Ascending aorta (tissue), 2 donors: Measurements from ENCODE around the gene RGPD4. TPM values are rescaled to one million over a fixed set of nuclear protein-coding genes. Genes with fewer than 3 reads are reported as not detected.
A peak's percentile ranks its signal among the peaks of the same experiment; 100 is the strongest.

Experiments
- DNase-seq, 2 donors: peaks; one replicate each; pipeline ENCODE4 v3.0.0-alpha.2; 2019; ENCODE audit warnings: low spot score in 2 of 2
- H3K27ac ChIP-seq, 2 donors: fragments of 200-600 bp; sonication (generic); one replicate each; pipeline ENCODE4 v1.5.1; 2016 to 2017; ENCODE audit warnings: mild to moderate bottlenecking in 1 of 2
- H3K27me3 ChIP-seq: fragments of 200-600 bp; sonication (generic); one replicate; pipeline ENCODE4 v1.5.1; 2017
- H3K36me3 ChIP-seq, 2 donors: fragments of 200-600 bp; sonication (generic); one replicate each; pipeline ENCODE4 v1.5.1; 2016
- H3K4me1 ChIP-seq, 2 donors: fragments of 200-600 bp; sonication (generic); one replicate each; pipeline ENCODE4 v1.5.1; 2016 to 2017; ENCODE audit warnings: mild to moderate bottlenecking in 1 of 2
- H3K4me3 ChIP-seq, 2 donors: fragments of 200-600 bp; sonication (generic); one replicate each; pipeline ENCODE4 v1.5.1; 2016 to 2017; ENCODE audit warnings: mild to moderate bottlenecking in 1 of 2
- H3K9me3 ChIP-seq, 2 donors: fragments of 200-600 bp; sonication (generic); one replicate each; pipeline ENCODE4 v1.5.1; 2016
- CTCF ChIP-seq, 3 experiments: fragments of 200-600 bp in 2 of 3; fragments of 450-650 bp in 1 of 3; sonication (generic) in 2 of 3; IDR thresholded peaks; one replicate each; pipeline ENCODE4 v1.5.1; 2016 to 2019; ENCODE audit warnings: antibody characterized with exemption in 3 of 3, mild to moderate bottlenecking in 1 of 3, moderate library complexity in 1 of 3
- intact Hi-C: fragments of 100-400 bp; cut with DNase I; formaldehyde crosslinking; loops from one replicate; pipeline ENCODE4 v1.15.1; 2023
- total RNA-seq: library from RNA; depleted of rRNA; stranded (reverse); fragments of >200 nt; gene quantifications from one replicate; pipeline ENCODE4 v1.1.0, GENCODE V29; 2016

Gene RGPD4
- total RNA-seq, 1 donor from 2014 or later, result not detected

GRCh38 chr2:107806901-107807300 is 19.8 kb upstream of the RGPD4 start:
- Histone ChIP-seq H3K36me3 (no peaks in the 10 kb centered on the region), H3K4me1 (peaks cover 0 to 7% of the 10 kb centered on the region in 2 donors), H3K4me3 (no peak overlapping the region), H3K9me3 (no peaks in the 10 kb centered on the region), H3K27me3 (no peaks in the 10 kb centered on the region), H3K27ac (no peak overlapping the region)
- intact Hi-C loops, result no loop called here
- no peak for DNase-seq
- TF ChIP-seq CTCF (IDR thresholded peaks at IDR 0.05), result no peak

- Histone ChIP-seq H3K9me3 (no peaks in the 10 kb centered on the region), H3K4me3 (no peak overlapping the region), H3K27ac (peak overlapping the region; percentile 72 to 78), H3K4me1 (peaks cover 0 to 7% of the 10 kb centered on the region in 2 donors), H3K27me3 (no peaks in the 10 kb centered on the region), H3K36me3 (no peaks in the 10 kb centered on the region)
- DNase-seq, result no peak
- no peak for TF ChIP-seq CTCF (IDR thresholded peaks at IDR 0.05)
- intact Hi-C loops, result no loop called here
These were observed 18.7 kb upstream of the RGPD4 start for GRCh38 chr2:107807988-107808387.

GRCh38 chr2:107808959-107809358 is 17.7 kb upstream of the RGPD4 start:
- TF ChIP-seq CTCF (IDR thresholded peaks at IDR 0.05), result no peak
- H3K4me3 ChIP-seq, result no peak overlapping the region
- DNase-seq, result peak in 1 of 2 donors; percentile 75
- peak overlapping the region; percentile 72 to 78 for H3K27ac ChIP-seq
- H3K27me3 ChIP-seq, result no peaks in the 10 kb centered on the region
- no peaks in the 10 kb centered on the region for H3K36me3 ChIP-seq
- peaks cover 0 to 7% of the 10 kb centered on the region in 2 donors for H3K4me1 ChIP-seq
- no peaks in the 10 kb centered on the region for H3K9me3 ChIP-seq
- intact Hi-C loops, result no loop called here

- no peak for DNase-seq
- no peak overlapping the region for H3K4me3 ChIP-seq
- H3K9me3 ChIP-seq, result no peaks in the 10 kb centered on the region
- intact Hi-C loops, result no loop called here
- no peaks in the 10 kb centered on the region for H3K27me3 ChIP-seq
- no peaks in the 10 kb centered on the region for H3K36me3 ChIP-seq
- TF ChIP-seq CTCF (IDR thresholded peaks at IDR 0.05), result no peak
- H3K4me1 ChIP-seq, result peaks cover 0 to 7% of the 10 kb centered on the region in 2 donors
- peak overlapping the region; percentile 72 to 78 for H3K27ac ChIP-seq
These were observed 16.9 kb upstream of the RGPD4 start for GRCh38 chr2:107809835-107810234.

- Histone ChIP-seq H3K27ac (no peak overlapping the region), H3K27me3 (no peaks in the 10 kb centered on the region), H3K36me3 (no peaks in the 10 kb centered on the region), H3K4me1 (peaks cover 0 to 7% of the 10 kb centered on the region in 2 donors), H3K9me3 (no peaks in the 10 kb centered on the region), H3K4me3 (no peak overlapping the region)
- TF ChIP-seq CTCF (IDR thresholded peaks at IDR 0.05), result no peak
- no peak for DNase-seq
- intact Hi-C loops, result no loop called here
These were observed 16.0 kb upstream of the RGPD4 start for GRCh38 chr2:107810734-107811133.

GRCh38 chr2:107811411-107811810 is 15.3 kb upstream of the RGPD4 start:
- peaks cover 0 to 7% of the 10 kb centered on the region in 2 donors for H3K4me1 ChIP-seq
- no peaks in the 10 kb centered on the region for H3K27me3 ChIP-seq
- H3K27ac ChIP-seq, result no peak overlapping the region
- no peaks in the 10 kb centered on the region for H3K36me3 ChIP-seq
- H3K9me3 ChIP-seq, result no peaks in the 10 kb centered on the region
- no peak for TF ChIP-seq CTCF (IDR thresholded peaks at IDR 0.05)
- no peak for DNase-seq
- intact Hi-C loops, result no loop called here
- no peak overlapping the region for H3K4me3 ChIP-seq
